ENCODE results near the gene LRRC56. TPM values are rescaled to one million over a fixed set of nuclear protein-coding genes. Genes with fewer than 3 reads are reported as not detected.

LRRC56 gene
- total and polyA plus RNA-seq, 9 of the 15 experiments (the other 6 are each of a cell fraction or from before 2014, with no cell fraction given) = 0.03 to 4.5 (median 1.0) TPM; not detected in 1

DNA sequence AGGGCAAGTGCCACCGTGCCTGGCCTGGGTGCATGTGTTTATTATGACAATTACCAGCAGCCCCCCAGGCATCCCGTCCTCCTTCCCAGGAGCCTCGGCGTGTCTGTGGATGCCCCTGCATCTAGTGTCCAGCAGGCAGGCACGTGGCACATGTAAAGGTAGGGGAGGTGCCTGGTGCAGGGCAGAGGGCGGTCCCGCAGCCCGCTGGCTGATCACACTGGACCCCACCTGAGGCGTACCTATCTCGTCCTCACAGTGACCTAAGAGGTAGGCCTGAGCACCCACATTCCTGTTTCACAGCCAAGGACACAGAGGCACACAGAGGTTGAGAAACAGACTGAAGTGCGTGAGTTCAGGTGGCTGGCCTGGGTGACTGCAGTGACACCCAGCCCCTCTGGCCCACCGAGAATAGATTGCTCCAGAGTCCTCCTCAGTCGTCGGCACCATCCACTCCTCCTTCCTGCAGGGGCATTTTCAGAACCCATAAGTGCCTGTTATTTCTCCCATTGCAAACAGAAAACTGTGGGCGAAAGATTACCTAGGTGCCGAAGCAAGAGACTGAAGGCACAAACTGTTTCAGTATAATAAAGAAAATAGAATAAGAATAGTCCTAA, 35.9 kb downstream of the LRRC56 start (continued):
- TF ChIP-seq AFF1 (IDR thresholded peaks at IDR 0.05; ENCODE audit: low read depth in 1 of 2, partially characterized antibody in 2 of 2) (no peak), FOXP4 (CRISPR knock-in tag; IDR thresholded peaks at IDR 0.05; ENCODE audit: borderline replicate concordance) (no peak), ZNF175 (CRISPR knock-in tag; IDR thresholded peaks at IDR 0.05; ENCODE audit: low read depth) (no peak), HDGF (IDR thresholded peaks at IDR 0.05) (no peak), HOXB6 (CRISPR knock-in tag; IDR thresholded peaks at IDR 0.05; ENCODE audit: borderline replicate concordance) (no peak), MLLT1 (IDR thresholded peaks at IDR 0.05) (no peak)
